Epithelial cell of prostate (primary cell): ENCODE results near the gene RIPPLY3.
A peak's percentile ranks its signal among the peaks of the same experiment; 100 is the strongest.

Experiments used
- DNase-seq: peaks from one replicate; pipeline ENCODE4 v3.0.0-alpha.2; 2011; ENCODE audit warnings: low read depth, low spot score
- H3K27ac ChIP-seq: fragments of 450-650 bp; 2 replicates; pipeline ENCODE4 v1.5.1; 2017; ENCODE audit warnings: mild to moderate bottlenecking

The RIPPLY3 gene, protein sequence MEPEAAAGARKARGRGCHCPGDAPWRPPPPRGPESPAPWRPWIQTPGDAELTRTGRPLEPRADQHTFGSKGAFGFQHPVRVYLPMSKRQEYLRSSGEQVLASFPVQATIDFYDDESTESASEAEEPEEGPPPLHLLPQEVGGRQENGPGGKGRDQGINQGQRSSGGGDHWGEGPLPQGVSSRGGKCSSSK

DNA sequence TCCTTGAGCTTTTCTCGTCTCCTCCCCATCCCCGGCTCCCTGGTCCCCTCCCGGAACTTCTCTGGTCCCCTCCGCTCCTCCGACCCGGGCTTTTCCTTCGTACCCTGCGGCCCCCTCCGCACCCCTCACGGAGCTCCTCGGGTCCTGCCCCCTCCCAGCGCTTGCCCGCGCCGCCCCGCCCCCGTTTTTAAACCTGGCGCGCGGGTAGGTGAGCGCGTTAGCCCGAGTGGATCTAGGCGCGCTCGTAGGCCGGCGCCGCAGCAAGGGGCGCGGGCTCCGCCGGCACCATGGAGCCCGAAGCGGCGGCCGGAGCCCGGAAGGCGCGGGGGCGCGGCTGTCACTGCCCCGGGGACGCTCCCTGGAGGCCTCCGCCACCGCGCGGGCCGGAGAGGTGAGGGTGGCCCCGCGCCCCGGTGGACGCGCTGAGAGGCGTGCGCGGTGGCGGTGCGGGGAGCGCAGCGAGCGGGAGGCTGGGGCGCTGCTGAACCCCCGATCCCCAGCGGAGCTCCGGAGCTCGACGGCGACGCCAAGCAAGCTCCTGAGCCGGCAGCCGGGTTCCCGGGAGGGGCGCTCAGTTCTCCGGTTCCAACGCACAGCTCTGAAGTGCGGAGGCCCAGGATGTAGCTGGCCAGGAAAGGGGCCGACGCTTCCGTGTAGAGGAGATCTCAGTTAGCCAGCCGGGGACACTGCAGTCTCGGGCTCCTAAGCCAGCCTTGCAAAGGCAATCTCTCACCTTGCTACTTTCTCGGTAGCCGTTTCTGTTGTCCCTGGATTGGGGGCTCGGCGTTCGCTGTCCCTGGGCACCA is at the start of gene RIPPLY3:
RIPPLY3 (plus strand) TSS at position 217 of the 806 bp plus-strand sequence; CDS start at position 288, 71 bp downstream.
- DNase-seq: no peak
- H3K27ac ChIP-seq: no peak within 1 kb of the TSS

DNA sequence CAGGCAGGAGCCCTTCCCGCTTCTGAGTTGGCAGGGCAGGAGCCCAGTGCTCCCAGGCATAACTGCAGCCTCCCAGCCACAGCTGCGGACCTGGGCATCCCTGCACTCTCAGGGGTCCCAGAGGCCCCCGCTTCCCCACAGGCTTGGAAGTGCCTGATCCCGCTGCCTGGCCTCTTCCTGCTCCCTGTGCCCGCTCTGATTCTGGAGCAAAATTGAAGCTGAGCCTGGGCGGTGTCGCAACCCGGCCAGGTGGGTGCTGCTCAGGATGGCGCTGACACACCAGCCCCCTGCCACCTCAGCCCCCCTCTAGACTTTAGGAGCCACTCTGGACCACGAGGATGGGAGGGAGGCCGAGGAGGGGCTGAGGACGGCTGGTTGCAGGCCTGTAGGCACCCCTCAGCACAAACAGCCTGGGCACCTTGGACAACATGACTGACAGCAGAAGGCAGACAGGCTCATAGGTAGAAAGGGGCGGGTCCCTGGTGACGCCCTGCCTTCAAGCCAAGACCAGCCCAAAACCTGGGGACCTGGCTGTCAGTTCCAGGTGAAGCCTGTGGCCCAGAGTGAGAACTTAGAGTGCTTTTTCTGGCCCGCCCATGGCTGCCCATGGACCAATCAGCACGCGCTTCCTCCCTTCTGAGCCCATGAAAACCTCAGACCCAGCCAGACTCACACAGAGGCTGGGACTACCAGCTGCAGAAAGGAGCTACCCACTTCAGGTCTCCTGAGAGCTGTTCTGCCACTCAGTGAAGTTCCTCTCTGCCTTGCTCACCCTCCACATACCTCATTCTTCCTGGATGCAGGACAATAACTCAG is 47.3 kb upstream of the RIPPLY3 start:
- no peak for DNase-seq
- no peak overlapping the region for H3K27ac ChIP-seq

DNA sequence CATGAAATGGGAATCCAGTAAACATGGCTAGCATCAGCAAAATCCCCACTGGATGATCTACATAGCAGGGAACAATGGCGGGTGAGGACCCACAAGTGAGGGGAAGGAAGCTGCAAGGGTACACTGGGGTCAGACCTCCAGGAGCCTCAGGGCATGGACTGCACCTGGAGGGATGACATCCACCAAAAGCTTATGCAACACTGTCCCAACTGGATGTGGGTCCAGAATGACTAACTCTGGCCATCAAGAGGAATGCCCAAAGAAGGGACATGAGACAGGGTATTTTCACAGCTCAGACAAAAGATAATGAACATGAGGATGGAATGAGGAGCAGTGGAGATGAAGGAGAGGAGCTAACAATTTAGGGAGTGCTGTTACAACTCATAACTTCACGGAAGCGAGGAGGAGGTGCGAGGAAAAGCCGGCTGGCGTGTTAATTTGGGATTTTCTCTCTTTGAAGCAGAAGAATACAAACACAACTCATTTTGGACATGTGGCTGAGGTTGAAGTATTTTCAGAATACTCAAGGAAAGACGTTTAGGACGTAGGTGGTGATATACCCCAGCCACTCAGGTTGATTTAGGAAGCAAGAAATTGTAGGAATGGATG is 45.7 kb upstream of the RIPPLY3 start:
- DNase-seq: no peak
- no peak overlapping the region for H3K27ac ChIP-seq

DNA sequence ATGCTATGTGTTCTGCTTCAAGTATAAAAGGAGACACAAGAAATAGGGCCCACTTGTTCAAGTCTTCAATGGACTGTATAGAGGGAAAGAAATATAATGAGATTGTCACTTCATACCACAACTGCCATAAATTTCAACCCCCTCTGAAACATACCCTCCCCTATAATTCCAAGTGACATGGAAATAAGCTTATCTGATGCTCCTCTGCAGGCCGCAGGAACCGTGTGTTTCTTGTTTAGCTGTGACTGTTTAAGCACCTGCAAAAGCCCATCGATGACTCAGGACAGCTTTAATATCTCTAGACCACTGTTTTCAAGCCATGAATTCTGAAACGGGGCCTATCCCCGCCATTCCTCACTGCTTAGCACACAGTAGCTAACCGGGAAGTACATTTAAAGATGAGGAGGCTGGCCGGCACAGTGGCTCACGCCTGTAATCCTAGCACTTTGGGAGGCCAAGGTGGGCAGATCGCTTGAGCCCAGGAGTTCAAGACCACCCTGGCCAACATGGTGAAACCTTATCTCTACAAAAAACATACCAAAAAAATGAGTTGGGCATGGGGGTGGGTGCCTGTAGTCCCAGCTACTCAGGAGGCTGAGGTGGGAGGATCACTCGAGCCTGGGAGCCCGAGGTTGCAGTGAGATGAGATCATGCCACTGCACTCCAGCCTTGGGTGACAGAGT is 44.3 kb upstream of the RIPPLY3 start:
- no peak overlapping the region for H3K27ac ChIP-seq
- no peak for DNase-seq

DNA sequence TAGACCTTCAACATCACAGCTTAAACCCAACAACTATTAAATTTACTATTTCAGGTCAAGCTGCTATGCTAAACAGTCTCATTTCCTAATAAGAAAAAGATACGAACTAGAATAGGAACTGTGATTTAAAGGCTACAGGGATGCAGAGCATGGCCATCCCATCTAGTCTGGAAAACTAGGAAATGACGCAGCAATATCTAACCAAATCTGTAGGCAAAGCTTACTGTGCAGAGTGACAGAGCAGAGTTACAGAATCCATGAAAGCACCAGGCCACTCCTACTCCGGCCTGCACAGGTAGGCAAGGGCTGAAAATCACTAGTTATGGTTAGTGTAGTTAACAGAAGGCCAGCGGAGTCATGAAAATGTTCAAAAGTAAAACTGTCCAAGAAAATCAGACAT is 42.1 kb upstream of the RIPPLY3 start:
- no peak overlapping the region for H3K27ac ChIP-seq
- DNase-seq: no peak

DNA sequence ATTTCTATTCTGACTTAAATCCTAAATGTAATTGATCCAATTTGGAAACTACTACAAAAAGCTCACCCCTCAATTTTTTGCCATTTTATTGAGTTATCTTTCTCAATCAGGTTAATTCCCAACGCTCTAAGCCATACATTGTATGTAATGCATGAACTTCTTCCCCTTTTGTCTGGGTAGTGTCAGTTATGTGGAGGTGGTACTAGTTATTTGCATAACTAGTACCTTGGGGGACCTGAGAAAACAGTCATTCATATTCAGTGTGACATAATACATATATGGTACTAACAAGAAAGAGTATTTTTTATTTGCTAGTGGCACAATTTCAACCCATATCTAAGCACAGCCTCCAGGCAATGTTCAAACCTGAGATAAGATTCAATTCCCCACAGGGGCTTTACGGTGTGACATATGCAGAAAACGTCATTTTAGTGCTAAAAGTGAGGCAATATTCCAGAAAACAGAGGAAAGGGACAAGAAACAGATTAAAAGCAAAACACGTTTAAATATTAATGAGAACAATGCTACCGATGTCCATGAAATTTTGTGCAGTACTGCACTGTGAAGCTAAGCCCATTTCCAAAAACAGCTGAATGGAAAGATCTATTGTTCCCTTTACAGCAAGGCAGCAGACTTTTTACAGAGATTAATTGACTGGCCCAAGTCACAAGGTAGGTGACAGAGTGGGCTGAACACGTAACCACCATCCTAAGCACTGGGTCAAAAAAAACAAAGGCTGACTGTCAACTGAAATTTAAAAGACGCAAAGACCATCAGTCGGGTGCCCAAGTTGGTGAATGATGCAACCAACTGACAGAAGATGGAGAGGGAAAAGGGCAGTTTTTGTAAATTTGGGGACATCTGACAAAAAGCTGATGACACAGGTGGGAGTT is 41.4 kb upstream of the RIPPLY3 start:
- no peak for DNase-seq
- H3K27ac ChIP-seq: peak overlapping the region; percentile 76

DNA sequence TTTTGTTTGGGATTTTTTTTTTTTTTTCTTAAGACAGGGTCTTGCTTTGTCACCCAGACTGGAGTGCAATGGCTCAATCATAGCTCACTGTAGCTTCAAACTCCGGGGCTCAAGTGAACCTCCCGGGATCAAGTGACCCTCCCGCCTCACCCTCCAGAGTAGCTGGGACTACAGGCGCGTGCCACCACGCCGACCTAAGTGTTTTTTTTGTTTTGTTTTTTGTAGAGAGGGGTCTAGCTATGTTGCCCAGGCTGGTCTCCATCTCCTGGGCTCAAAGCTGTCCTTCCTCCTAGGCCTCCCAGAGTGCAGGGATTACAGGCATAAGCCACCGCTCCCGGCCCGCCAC is 40.8 kb upstream of the RIPPLY3 start:
- DNase-seq: no peak
- peak overlapping the region; percentile 76 for H3K27ac ChIP-seq

DNA sequence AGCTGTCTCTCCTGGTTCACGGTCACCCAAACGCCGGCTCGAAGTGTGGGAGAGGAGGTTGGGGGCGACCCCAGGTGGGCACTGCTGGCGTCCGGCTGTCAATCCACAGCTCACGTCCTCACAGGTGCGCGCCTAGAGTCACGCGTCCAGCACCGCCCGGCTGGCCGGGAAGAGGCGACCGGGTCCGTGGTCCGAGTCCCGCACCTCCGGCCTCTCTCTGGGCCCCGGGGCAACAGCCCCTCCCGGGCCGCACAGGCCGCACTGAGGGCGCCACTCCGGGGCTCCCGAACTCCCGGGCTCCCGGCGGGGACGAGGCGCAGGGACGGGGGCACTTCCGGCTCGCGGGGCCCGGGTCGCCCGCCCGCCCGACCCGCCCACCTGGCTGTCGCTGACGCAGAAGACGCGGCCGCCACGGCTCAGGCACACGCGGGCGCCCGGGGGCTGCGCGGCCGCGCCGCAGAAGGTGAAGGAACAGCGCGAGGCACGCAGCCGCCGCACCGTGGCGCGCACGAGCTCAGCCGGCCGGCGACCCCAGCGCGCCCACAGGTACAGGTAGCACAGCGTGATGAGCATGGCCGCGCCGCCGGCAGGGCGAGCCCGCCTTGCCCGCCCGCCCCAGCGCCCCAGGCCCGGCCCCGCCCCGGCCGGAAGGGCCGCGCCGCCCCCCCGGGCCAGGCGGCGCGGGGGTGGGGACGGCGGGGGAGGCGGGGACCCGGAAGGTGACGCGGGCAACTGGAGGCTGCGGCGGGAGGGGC is 40.3 kb upstream of the RIPPLY3 start, which contains the start of gene HLCS:
HLCS (minus strand) TSS at position 604 of the 755 bp plus-strand sequence; CDS start at position 573, 31 bp downstream.
- peak within 1 kb of the TSS; percentile 76 for H3K27ac ChIP-seq
- no peak for DNase-seq

DNA sequence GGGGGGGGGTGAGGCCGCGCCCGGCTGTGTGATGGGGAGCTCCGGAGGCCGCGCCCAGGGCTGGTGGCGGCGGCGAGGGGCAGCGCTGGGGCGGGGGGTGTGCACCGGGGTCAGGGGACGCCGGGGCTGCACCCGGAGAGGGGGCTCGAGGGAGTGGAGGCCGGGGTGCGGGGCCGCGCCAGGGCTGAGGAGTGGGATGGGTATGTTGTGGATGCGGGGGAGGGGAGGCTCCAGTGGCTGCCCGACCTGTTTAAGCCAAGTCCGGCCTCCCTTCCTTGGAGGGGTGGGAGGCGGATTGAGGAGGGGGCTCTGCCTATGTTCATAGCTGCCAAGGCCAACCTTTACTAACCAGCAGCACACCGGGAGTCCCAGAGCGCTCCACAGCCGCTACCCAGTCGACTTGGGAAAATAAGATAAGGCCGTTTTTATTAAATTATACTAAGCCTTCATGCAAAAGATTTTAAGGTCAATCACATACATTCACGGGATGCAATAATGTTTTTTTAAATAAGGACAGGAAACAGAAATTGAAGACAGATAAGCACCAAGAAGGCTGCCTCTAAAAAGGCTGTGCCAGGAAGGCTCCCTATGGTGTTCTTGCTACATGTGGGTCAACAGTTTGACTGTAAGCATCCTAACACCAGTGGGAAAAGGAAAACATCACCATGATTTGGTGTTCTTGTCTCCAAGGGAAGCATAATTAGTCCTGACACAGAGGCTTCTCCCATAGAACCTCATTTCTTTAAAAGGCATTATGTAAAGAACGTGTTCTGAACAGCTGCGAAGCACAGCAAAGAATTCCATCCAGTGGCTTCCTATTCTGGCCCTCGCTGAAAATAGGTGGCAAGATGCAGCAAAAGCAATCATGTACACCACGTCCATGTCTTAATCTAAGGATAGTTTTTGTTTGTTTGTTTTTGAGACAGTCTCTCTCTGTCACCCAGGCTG is 39.4 kb upstream of the RIPPLY3 start:
- H3K27ac ChIP-seq: peak overlapping the region; percentile 76
- no peak for DNase-seq

DNA sequence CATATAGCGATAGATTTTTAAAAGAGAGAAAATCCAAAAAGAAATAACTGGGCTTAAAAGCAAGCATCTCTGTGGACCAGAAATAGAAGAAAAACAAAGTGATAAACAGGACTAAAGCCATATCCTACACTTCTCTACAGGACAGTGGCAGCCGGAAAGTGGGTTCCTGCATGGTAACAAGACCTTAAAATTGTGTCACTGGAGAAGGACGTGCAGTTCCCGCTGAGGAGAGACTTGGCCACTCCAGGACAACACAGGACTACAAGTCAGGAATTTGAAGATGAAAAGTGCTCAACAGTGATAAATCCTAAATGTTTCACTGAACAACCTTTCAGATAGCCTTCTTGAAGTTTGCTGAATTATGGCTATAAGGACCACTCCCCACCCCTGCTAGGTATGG is 38.1 kb upstream of the RIPPLY3 start:
- DNase-seq: no peak
- H3K27ac ChIP-seq: no peak overlapping the region

DNA sequence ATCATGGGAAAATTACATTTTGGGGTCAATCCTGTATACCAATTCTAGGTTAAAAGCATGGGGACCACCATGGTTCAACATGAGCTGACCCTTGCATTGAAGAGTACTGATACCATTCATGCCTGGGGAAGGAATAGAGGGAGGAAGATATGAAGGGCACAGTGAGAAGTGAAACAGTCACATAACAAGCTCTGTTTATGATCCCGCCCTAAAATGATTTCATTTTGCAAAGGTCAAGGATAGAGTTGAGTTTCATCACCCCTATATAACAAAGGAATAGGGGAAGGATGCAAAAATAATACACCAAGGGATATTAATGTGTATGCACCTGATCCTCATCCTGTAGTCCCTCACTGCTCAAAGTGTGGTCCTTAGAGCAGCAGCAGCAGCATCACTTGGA is 37.5 kb upstream of the RIPPLY3 start:
- H3K27ac ChIP-seq: no peak overlapping the region
- DNase-seq: no peak

DNA sequence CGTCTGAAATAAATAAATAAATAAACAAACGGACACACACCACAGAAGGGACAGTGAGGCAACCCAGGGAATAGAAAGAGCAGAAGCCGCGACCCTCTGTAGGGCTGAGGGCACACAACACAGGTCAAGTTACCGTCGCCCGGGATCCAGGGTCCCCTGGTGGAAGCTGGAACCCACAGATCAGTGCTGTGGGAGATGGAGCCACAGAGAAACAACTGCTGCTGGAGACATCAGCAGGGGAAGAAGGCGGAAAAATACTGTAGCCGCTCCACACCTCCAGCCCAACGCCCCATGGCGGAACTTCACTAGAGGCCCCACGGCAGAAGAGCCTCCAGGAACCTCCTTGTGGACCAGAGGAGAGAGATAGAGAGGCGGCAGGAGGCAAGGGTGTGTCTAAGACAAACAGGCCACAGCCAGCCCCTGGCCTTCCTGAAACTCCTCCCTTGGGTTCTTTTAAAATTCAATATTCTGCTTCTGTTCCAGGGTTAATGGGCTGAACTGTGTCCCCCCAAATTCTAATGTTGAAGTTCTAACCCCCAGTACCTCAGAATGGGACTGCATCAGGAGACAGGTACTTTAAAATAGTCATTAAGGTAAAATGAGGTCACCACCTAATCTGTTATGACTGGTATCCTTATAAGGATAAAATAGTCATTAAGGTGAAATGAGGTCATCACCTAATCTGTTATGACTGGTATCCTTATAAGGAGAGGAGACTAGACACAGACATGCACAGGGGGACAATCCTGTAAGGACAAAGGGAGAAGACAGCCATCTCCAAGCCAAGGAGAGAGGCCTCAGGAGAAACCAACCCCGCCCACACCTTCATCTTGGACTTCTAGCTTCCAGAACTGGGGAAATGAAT is 32.3 kb upstream of the RIPPLY3 start:
- no peak for DNase-seq
- no peak overlapping the region for H3K27ac ChIP-seq

DNA sequence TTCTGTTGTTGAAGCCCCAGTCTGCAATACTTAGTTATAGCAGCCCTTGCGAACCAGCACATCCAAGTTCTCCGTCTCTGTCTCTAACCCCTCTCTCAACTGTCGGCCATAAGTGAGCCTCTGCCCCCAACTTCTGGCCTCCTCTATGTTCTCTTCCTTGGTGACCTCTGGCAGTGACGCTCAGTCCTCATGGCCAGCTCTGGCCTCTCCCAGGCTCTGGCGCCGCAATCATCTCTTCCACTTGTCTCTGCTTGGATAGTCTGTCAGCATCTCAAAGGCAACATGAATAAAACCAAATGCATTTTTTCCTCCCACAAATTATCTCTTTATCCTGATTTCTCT is 31.7 kb upstream of the RIPPLY3 start:
- DNase-seq: no peak
- H3K27ac ChIP-seq: no peak overlapping the region

DNA sequence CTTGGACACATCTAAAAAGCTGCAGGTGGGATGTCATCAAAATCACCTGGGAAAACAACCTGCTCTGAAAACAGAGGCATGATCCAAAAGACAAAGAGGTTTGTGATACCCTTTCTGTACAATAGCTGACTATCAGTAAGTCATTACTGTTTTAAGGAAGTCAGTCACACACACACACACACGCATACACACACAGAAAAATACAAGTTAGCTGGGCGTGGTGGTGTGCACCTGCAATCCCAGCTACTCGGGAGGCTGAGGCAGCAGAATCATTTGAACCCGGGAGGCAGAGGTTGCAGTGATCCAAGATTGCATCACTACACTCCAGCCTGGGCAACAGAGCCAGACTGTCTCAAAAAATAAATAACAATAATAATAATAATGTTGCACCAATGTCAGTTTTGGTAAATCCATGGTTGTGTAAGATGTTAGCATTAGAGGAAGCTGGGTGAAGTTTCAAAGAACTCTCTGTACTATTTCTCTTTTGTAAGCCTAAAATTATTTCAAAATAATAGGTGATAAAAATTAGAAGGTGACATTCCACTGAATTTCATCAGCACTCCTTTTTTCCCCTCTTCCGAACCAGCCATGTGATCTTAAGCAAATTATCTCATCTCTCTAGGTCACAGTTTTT is 30.2 kb upstream of the RIPPLY3 start:
- H3K27ac ChIP-seq: no peak overlapping the region
- no peak for DNase-seq

DNA sequence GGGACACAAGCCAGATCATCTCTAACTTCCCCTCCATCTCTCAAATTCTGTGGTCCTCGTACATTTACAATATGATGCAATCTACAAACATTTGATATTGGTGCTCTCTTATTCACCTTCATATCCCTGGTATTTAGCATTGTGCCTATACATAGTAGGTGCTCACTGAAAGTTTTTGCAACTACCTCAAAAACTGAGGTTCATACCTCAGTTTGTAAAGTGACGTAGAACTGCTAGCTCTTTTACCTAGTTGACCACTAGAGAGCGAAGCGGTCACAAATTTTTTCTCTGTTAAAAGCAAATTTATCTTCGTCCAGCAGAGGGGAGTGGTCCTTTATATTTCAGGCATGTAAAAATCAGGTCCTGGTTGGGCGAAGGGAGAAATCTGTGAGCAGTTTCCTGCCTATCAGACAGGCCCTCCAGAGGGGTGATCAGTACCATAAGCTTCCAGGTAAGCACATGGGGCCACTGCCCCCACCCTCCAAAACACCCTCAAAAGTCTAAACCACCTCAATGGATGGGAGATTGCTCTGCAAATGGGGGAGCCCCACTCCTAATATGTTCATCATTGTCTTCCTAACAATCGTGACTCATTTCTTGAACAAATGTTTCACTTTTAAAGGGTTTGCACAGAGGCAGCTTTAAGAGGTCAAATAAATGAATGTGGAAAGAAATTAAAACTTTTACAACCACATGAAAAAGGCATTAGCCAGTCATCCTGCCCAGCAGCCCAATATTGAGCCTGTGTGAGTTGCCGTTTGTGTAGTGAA is 29.4 kb upstream of the RIPPLY3 start:
- no peak for DNase-seq
- H3K27ac ChIP-seq: no peak overlapping the region
